Fibroblast of lung (primary cell): Measurements from ENCODE around the gene HMGN5. TPM values are rescaled to one million over a fixed set of nuclear protein-coding genes. Genes with fewer than 3 reads are reported as not detected.

Experiments
- DNase-seq, 2 donors: peaks; one replicate each; pipeline versions ENCODE4 v3.0.0 to v3.0.0-alpha.2; 2010; ENCODE audit warnings: low read depth in 2 of 2
- H2AFZ ChIP-seq: 2 replicates; pipeline ENCODE4 v1.5.1; 2012; ENCODE audit warnings: low read length, control low read depth, inconsistent platforms
- H3K27ac ChIP-seq: 2 replicates; pipeline ENCODE4 v1.5.1; 2011; ENCODE audit warnings: low read length, control low read depth; ENCODE audit not compliant: insufficient read depth
- H3K27me3 ChIP-seq: 2 replicates; pipeline ENCODE4 v1.5.1; 2011; ENCODE audit warnings: mild to moderate bottlenecking, low read length; ENCODE audit not compliant: control insufficient read depth, insufficient read depth
- H3K36me3 ChIP-seq: 2 replicates; pipeline ENCODE4 v1.5.1; 2011; ENCODE audit warnings: low read length; ENCODE audit not compliant: control insufficient read depth, insufficient read depth
- H3K4me1 ChIP-seq: 2 replicates; pipeline ENCODE4 v1.5.1; 2011; ENCODE audit warnings: low read length; ENCODE audit not compliant: control insufficient read depth, insufficient read depth; ENCODE audit errors: extremely low read depth
- H3K4me2 ChIP-seq: 2 replicates; pipeline ENCODE4 v1.5.1; 2011; ENCODE audit warnings: low read length, control low read depth; ENCODE audit not compliant: insufficient read depth; ENCODE audit errors: extremely low read depth
- H3K4me3 ChIP-seq, 4 experiments: fragments of 200-600 bp in 1 of 4; sonication (generic) in 1 of 4; replicated peaks in 1 of 4; 2 replicates each; pipeline ENCODE4 v1.5.1; 2011 to 2016; ENCODE audit warnings: low read length in 4 of 4, low read depth in 3 of 4, mild to moderate bottlenecking in 3 of 4, control low read depth in 2 of 4, inconsistent platforms in 1 of 4, mixed read lengths in 1 of 4; ENCODE audit not compliant: insufficient read depth in 1 of 4; ENCODE audit errors: control extremely low read depth in 1 of 4
- H3K79me2 ChIP-seq: 2 replicates; pipeline ENCODE4 v1.5.1; 2012; ENCODE audit warnings: mild to moderate bottlenecking, low read length, inconsistent platforms; ENCODE audit not compliant: control insufficient read depth, insufficient read depth
- H3K9ac ChIP-seq: 2 replicates; pipeline ENCODE4 v1.5.1; 2011; ENCODE audit warnings: mild to moderate bottlenecking, low read length, control low read depth; ENCODE audit not compliant: insufficient read depth
- H3K9me3 ChIP-seq: 2 replicates; pipeline ENCODE4 v1.5.1; 2012; ENCODE audit warnings: low read depth, low read length; ENCODE audit not compliant: control insufficient read depth, insufficient read depth
- H4K20me1 ChIP-seq: 2 replicates; pipeline ENCODE4 v1.5.1; 2011; ENCODE audit warnings: low read length; ENCODE audit not compliant: control insufficient read depth, insufficient read depth; ENCODE audit errors: extremely low read depth
- CTCF ChIP-seq, 2 donors: IDR thresholded peaks in 1 of 2; conservative IDR thresholded peaks in 1 of 2; 1 replicate in 1 of 2; 2 replicates in 1 of 2; pipeline ENCODE4 v1.5.1; 2011 to 2012; ENCODE audit warnings: low read length in 2 of 2, control low read depth in 1 of 2, inconsistent platforms in 1 of 2, low read depth in 1 of 2, mild to moderate bottlenecking in 1 of 2
- EZH2 ChIP-seq: IDR thresholded peaks from 2 replicates; pipeline ENCODE4 v1.5.1; 2012; ENCODE audit warnings: low read length, control low read depth, mild to moderate bottlenecking; ENCODE audit errors: missing control alignments
- polyA plus RNA-seq, 2 donors: library from polyadenylated mRNA; depleted of rRNA in 1 of 2; stranded (reverse) in 1 of 2; unstranded in 1 of 2; fragments of >200 nt; gene quantifications; 2 replicates each; pipeline ENCODE4 v1.2.1, GENCODE V29; 2011 to 2012; ENCODE audit warnings: missing spikeins in 1 of 2
- total RNA-seq: library from RNA; depleted of rRNA; stranded (reverse); fragments of >200 nt; gene quantifications from 2 replicates; pipeline ENCODE4 v1.2.1, GENCODE V29; 2014

The HMGN5 gene
- total and polyA plus RNA-seq, 2 donors (not counting 1 experiment from before 2014, with no cell fraction given): 1.7 to 4.4 TPM

DNA sequence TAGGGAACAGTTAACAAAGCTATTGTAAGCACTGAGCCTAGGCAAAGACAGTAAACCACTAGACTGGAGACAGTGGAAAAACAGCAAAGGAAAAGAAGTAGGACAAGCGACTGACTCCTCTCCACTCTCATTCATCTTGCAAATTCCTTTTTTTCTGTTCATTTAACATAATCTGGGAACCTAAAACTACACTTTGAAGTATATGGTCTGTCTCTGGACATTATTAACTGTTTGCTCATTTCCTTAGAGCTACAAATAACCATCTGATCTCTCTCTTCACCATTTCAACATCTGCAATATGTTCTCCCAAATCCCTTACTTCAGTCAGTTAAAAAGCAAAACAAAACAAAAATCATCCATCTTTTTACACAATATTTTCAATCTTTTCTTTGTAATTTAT is 642 bp downstream of the HMGN5 start:
- Histone ChIP-seq H3K4me3 (peak overlapping the region; percentile 45 to 95 (median 74)), H3K4me2 (peak overlapping the region; percentile 82), H3K79me2 (peaks cover 12% of the 10 kb centered on the region), H4K20me1 (no peaks in the 10 kb centered on the region), H3K27me3 (no peaks in the 10 kb centered on the region), H3K9me3 (no peaks in the 10 kb centered on the region), H3K27ac (peak overlapping the region; percentile 73), H3K9ac (peak overlapping the region; percentile 58), H3K36me3 (no peaks in the 10 kb centered on the region), H3K4me1 (no peaks in the 10 kb centered on the region), H2AFZ (peak overlapping the region; percentile 64)
- peak in 1 of 2 donors; percentile 6 for DNase-seq
- TF ChIP-seq EZH2: no peak
- TF ChIP-seq CTCF (conservative IDR thresholded peaks at IDR 0.05 in 1 of 2, IDR thresholded peaks at IDR 0.05 in 1 of 2; ENCODE audit: low read depth in 1 of 2, low read length in 2 of 2): no peak

GRCh38 chrX:81195712-81196111 is 6.0 kb downstream of the HMGN5 start:
- Histone ChIP-seq H3K4me1 (no peaks in the 10 kb centered on the region), H3K79me2 (no peaks in the 10 kb centered on the region), H3K27me3 (no peaks in the 10 kb centered on the region), H2AFZ (no peak overlapping the region), H3K4me3 (no peak overlapping the region), H3K9ac (no peak overlapping the region), H3K4me2 (no peak overlapping the region), H3K27ac (no peak overlapping the region), H3K9me3 (no peaks in the 10 kb centered on the region), H3K36me3 (no peaks in the 10 kb centered on the region), H4K20me1 (no peaks in the 10 kb centered on the region)
- TF ChIP-seq CTCF (conservative IDR thresholded peaks at IDR 0.05 in 1 of 2, IDR thresholded peaks at IDR 0.05 in 1 of 2; ENCODE audit: low read depth in 1 of 2, low read length in 2 of 2) (peak; percentile 35 to 54), EZH2 (no peak)
- peak; percentile 23 to 63 for DNase-seq

DNA sequence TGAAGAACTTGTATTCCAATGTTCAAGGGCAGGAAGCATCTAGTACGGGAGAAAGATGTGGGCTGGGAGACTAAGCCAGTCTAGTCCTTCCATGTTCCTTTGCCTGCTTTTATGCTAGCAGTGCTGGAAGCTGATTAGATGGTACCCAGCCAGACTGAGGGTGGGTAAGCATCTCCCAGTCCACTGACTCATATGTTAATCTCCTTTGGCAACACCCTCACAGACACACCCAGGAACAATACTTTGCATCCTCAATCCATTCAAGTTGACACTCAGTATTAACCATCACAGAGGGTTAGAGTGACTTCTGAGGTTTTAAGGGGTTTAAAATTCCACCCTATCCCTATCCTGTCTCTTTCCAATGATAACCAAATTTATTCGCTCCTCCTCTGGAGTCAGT is 6.5 kb downstream of the HMGN5 start:
- H3K36me3 ChIP-seq: no peaks in the 10 kb centered on the region
- H2AFZ ChIP-seq: no peak overlapping the region
- no peaks in the 10 kb centered on the region for H3K9me3 ChIP-seq
- no peaks in the 10 kb centered on the region for H3K4me1 ChIP-seq
- no peak overlapping the region for H3K27ac ChIP-seq
- H3K4me2 ChIP-seq: no peak overlapping the region
- no peaks in the 10 kb centered on the region for H3K79me2 ChIP-seq
- TF ChIP-seq EZH2 (no peak), CTCF (conservative IDR thresholded peaks at IDR 0.05 in 1 of 2, IDR thresholded peaks at IDR 0.05 in 1 of 2; ENCODE audit: low read depth in 1 of 2, low read length in 2 of 2) (no peak)
- DNase-seq: no peak
- H3K27me3 ChIP-seq: no peaks in the 10 kb centered on the region
- no peak overlapping the region for H3K9ac ChIP-seq
- no peak overlapping the region for H3K4me3 ChIP-seq
- no peaks in the 10 kb centered on the region for H4K20me1 ChIP-seq
